Activated CD8-positive, alpha-beta memory T cell treated with anti-CD3 and anti-CD28 coated beads, Interleukin-2, amount 50 U/mL, for 1 hour (primary cell): ENCODE results near the gene RPS14.

Experiments used
- DNase-seq: peaks from one replicate; pipeline ENCODE4 v3.0.0-alpha.2; 2020; ENCODE audit errors: extremely low read depth

Gene RPS14

DNA sequence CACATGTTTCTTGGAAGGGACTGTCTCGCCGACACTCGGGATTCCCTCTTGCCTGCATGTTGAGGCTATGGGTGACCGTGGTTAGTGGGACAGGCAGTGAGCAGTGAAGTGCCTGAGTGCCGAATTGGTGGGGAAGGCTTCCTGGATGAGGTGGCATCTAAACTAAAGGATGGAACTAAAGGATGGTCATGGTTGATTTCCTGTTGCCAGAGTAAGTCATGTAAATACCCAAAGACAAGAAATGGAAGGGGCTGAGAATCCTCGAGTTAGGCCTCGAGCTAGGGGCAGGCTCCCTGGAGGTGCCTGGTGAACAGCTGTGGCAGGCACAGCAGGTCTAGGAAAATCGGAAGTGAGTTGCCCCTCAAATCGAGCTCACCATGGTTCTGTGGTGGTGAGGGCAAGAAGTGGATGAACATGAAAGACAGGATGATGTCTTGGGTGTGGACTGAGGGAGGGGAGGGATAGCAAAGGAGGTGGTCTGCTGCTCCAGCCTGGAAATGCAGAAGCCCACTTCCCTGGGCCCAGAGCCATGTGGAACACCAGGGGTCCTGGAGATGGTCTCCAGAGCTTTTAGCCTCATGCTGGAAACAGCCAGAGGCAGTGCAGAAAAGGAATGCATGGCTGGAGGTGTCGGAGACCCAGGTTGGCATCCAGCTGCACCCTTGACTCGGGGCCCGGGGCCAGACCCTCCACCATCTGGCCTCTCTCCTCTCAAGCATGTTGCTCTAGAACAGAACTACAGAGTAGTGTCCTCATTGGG, 49.0 kb downstream of the RPS14 start:
- DNase-seq: no peak

DNA sequence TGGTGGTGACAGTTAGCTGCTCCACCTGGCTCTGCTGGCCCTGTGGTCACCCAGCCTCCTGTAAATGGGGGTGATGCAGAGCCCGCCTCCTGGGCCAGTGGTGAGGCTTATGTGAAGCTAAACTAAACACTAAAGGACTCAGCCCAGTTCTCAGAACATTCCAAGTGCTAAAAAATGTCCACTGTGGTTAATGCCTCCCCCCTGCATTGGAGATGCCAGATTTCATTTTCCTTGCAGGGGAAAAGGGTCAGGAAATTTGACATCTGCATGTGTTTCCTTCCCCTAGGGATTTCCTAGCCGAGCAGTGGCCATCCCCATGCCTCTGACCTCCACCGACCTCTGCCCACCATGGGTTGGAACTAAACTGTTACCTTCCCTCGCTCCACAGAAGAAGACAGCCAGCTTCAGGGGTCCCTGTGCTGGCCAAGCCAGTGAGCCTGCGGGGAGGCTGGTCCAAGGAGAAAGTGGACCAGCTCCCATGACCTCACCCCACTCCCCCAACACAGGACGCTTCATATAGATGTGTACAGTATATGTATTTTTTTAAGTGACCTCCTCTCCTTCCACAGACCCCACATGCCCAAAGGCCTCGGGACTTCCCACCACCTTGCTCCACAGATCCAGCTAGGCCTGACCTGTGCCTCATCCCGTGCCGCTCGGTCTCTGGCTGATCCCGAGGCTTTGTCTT, 49.9 kb downstream of the RPS14 start:
- no peak for DNase-seq

DNA sequence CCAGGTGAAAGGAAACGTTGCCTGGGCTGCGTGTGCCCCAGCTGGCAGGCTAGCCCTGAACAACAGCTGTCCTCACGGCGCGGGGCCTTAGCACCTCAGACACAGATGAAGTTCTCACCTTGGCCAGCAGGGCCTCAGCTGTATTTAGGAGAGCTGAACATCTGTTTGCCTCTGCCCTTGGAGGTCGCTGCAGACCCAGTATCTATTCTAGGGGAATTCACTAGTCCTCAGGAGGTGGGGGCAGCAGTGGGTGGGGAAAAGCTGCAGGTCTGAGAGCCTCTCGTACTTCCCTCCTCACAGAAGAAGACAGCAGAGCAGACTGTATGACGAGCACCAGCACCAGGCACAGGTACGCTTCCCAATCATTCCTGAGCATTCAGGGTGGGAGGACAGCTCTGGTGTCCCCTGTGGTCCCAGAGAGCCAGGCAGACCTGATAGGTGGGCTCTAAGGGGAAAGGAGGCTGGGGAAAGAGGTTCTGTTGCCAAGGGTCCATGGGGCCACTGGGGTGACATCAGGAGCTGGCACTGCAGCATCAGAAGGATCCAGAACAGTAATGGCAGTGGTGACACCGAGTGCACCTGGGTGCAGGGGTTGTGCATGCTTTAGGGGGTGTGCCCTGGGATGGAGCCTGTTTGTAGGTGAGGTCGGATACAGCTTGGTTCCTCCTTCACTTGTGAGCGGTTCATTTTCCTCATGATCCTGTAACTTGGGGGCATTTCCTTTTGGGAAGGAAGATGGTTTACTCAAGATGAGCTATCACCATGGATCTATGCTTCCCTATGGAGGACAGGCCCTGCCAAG, 50.6 kb downstream of the RPS14 start:
- DNase-seq: no peak

DNA sequence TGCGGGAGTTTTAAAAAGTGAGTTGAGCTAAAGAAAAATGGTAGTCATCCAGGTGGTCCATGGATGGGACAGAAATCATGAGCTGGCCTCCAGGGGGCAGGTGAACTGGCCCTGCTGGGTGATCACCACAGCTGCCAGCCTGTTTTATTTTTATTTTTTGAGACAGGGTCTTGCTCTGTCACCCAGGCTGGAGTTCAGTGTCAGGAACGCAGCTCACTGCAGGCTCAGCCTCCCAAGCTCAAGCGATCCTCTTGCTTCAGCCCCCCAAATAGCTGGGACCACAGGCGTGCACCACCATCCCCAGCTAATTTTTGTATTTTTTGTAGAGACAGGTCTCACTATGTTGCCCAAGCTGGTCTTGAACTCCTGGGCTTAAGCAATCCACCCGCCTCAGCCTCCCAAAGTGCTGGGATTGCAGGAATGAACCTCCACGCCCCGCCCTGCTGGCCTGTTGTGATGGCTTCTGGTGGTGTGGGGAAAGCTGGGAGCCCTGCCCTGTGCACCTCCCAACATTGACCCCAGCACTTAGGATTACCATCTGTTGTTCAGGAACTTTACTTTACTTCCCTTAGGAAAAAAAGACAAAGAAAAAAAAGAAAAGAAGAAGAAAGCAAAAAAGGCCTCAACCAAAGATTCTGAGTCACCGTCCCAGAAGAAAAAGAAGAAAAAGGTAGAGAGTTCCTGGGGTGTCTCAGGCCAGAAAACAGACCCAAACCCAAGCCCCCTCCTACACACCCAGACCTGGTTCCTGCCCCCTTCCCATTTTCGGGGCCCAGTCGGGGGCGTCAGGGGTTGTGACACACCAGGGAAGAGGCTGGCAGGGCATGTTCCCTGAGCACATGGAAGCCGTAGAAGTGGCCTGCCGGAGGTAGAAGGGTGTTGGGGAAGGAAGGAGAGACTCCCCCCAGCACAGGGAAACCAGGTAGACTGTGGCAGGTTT, 51.5 kb downstream of the RPS14 start:
- DNase-seq: no peak

DNA sequence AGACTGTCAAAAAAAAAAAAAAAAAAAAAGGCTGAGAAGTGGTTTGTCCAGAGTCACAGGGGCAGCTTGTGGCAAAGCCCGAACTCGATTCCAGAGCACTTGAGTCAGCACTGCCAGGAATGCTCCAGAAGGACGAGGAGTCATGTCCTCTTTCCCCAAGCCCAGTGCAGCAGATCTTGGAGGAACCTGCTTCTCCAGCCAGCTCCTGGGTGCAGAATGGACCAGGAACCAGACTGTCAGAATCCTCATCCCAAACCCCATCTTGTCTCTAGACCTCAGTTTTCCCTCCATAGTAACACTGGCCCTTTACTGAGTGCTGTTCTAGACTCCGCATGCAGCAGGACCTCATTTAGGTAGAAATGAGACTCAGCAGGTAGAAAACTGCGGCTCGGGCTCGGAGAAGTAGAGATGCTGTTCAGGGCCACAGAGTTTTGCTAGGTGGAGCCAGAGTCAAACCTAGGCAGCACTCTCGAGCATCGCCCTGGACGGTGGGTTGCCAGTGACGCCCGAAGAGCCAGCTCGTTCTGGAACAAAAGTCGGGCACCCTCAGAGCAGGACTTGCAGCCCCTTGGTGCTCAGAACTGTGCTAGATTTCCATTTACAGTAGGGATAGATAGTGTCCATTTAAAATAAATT, 52.3 kb downstream of the RPS14 start:
- DNase-seq: no peak

DNA sequence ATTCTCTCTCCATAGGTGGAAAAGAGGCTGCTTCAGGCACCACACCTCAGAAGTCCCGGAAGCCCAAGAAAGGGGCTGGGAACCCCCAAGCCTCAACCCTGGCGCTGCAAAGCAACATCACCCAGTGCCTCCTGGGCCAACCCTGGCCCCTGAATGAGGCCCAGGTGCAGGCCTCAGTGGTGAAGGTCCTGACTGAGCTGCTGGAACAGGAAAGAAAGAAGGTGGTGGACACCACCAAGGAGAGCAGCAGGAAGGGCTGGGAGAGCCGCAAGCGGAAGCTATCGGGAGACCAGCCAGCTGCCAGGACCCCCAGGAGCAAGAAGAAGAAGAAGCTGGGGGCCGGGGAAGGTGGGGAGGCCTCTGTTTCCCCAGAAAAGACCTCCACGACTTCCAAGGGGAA, 53.3 kb downstream of the RPS14 start:
- no peak for DNase-seq

DNA sequence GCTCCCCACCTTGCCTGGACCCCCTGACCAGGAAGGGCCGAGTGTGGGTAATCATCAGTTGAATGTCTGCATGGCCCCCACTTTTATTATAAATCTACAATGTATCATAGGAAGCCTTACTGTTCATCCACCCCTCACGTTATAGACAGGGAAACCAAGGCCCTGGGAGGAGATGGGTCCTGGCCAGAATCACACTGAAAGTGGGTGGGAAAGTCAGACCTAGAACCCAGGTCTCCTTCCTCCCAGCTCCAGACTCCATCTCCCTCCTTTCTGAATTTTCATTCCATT, 53.9 kb downstream of the RPS14 start:
- DNase-seq: no peak

DNA sequence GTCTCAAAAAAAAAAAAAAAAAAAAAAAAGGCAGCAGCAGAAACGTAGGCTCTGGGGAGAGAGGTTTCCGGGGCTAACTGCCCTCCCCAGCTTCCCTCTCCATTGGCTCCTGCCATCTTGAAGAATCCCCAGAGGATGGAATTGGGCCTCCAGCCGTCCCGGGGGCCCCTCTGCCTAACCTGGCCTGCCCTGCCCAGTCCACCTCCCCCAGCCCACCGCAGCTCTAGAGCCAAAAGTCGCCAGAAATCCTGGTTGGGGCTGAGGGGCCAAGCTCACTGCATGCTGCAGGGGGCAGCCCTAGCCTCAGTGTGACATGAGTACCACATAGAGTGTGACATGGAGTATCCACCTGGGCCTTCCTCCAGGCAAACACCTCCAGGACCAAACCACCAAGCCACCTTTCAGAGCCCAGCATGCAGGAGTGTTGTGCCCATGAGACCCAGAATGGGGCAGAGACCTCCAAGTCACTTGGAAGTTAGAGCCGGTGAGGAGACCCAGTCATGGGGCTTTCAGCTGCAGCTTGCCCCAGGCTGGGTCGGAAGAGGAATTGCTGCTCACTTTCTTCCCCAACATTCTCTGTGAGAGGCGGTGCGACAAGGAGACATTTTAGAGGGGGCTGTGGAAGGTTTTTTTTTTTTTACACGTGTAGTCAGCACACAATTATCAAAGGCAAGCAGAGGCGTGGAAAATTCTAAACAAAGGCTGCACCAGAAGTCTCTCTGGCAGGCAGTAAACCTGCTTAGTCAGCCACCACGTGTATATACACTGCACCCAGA, 54.4 kb downstream of the RPS14 start:
- no peak for DNase-seq

DNA sequence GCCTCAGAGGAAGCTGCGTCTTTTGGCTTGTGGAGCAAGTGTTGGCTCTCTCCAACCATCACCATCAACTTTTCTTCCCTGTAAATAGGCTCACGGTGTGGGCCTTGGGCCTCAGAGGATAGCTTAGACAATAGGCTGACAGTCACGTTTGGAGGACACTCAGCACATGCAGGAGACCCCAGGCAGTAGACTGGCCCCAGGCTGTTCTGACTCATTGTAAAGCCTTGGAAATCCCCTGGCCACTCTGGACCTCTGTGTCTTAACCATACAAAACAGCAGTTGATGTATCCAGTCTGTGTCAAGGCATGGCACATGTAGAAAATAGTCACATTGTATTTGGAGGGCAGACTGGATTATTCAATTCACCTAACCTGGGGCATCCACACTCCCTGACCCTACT, 55.4 kb downstream of the RPS14 start:
- DNase-seq: no peak

DNA sequence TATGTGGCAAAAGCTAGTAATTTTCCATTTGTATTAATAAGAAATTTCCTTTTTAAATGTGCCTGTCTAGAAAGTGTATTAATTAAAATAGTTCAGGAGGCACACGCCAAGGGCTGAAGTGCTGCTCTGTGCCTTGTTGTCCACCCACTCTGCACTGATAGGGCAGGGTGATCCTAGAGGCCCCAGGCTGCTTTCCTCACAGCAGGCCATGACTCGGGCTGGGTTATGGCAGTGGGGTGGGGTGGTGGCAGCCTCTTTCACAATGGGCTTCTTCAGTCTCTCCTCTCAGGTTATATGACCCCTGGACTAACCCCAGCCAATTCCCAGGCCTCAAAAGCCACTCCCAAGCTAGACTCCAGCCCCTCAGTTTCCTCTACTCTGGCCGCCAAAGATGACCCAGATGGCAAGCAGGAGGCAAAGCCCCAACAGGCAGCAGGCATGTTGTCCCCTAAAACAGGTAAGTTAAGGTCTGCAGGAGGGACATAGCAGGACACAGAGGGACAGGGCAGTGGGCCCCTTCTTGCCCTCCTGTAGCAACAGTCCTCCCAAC, 56.4 kb downstream of the RPS14 start:
- DNase-seq: no peak

DNA sequence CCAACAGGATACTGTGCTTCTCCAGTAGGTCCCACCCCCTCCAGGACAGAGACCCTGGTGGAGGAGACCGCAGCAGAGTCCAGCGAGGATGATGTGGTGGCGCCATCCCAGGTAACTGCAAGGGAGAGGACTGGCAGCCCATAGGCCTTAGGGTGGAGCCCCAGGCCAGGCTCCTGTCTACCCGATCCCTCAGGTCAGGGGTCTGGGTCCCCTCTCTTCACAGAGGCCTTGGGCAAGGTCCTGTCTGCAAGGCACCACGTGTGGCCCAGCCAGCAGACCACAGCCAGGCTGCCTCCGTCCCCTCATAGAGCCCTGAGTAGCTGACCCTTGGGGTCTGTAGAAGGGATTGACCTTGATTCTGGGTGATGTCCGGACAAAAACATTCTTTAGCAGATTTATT, 56.9 kb downstream of the RPS14 start:
- DNase-seq: no peak
